Fibroblast of skin of scalp (primary cell): ENCODE measurements around the gene GLT6D1.
"Not testable (repeated sequence)": the region's sequence is repeated elsewhere in the genome, so short reads cannot be mapped to it uniquely, and the experiment has no call there.

Experiments used
- DNase-seq: peaks from one replicate; pipeline ENCODE4 v3.0.0-alpha.2; 2013

Gene GLT6D1

DNA sequence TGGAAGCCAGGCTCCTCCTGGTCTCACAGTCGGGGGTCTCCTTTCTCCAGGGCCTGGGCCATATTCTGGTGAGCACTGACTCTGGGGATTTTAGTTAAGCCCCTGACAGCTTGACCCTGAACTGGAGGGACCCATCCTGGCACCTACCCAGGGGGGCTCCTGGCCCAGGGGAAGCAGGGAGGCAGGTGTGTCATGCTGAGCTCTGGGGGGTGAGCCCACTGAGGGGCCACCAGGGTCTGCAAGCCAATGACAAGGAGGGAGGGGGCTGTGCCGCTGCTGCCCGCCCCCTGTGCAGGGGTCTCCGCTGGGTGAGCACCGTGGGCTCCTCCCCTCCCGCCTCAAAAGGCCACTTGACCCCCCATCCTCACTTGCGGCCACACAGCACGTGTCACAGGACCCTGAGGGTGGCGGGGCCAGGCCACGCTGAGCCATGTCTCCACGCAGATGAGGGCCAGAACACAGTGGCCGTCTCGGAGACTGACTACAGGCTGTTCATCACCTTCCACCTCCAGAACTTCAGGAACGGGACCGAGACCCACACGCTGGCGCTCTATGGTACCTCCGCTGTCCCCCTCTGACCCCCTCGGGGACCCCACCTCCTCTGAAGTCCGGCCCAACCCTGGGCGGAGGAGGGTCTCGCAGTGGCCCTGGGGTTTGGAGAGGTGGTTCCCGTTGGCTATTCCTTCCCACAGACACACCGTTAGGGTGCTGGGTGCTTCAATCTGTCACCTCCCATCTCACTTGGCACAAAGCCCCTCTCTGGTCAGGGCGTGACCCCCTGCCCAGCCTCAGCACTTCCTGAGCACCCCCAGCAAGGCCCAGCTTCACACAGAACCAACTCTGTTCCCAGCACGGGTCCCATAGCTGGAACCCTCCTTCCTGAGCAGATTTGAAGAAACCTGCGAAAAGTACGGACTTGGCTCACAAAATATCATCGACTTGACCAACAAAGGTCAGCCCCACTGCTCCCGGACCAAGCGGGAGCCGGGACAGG lies 25.8 kb upstream of the GLT6D1 start:
- DNase-seq = no peak

DNA sequence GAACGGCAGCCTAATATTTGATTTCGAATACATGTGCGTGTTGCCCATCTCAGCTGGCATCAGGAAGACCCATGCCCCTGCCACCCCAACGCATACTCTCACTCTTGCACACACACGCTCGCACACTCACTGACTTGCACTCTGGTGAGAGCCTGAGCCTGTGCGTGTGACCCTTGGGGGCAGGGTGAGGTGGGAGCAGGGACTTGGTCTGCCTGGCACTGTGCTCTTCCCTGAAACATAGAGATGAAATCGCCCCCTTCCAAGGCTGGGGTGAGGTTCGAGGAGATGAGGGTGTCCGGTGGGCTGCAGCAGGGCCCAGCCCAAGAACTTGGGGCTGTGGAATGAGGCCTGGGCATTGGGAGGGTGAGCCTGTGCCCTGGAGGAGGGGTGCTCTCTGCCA lies 24.9 kb upstream of the GLT6D1 start:
- no peak for DNase-seq

DNA sequence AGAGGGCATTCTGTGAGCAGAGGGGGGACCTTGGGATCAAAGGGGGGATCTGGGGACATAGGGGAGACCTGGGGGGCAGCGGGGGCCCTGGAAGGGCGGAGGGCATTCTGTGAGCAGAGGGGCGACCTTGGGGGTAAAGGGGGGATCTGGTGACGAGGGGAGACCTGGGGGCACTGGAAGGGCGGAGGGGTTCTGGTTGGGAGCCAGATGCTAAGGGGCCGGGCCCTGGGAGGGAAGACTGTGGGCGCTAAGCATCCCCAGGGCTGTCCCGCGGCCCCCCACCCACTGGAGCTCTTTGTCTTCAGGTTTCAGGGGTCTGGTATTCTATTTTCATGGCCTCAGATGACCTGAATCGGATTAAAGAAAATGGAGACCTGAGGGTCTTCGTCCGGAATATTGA lies 24.5 kb upstream of the GLT6D1 start:
- DNase-seq = no peak

DNA sequence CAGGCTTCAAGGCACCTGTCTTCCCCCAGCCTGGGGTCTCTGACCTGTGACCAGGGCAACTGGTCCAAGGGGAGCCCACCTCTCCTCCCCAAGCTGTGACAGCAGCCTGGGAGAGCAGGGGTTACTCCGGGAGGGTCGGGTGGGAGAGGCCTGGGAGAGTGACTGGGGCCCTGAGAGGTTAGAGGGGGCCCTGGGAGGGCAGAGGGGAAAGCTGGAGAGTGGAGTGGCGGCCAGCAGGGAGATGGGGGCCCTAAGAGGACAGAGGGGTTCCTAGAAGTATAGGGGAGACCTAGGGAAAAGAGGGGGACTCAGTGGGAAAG lies 24.1 kb upstream of the GLT6D1 start:
- DNase-seq = no peak

DNA sequence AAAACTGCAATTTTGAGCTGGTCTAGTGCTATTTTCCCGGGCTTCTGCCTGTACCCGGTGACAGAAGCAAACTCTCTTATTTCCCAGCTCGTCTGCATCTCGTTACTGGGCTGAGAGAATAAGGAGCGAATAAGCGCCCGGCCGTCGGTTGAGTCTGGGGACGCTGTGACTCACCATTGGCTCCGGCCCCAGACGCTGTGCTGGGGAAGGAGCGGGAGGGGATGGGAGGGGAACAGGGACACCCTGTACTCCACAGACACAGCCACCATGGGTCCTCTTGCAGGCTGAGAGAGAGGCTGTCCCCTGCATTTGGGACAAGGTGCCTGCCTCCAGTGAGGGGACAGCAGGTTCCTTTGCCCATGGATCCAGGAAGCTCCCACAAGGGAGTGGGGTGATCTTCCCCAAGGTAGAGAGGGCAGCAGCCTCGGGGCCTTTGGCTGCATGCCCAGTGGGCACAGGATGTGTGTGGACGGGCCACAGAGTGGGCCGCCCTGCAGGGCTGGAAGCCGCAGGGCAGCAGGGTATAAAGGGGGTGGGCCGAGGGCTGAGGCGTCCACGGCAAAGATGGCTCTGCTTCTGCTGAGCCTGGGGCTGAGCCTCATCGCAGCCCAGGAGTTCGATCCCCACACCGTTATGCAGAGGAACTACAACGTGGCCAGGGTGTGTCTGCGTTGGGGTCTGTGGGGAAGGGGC lies 23.6 kb upstream of the GLT6D1 start, which contains the start of gene LCN9:
Gene LCN9 (plus strand): TSS at position 552 of the 693 bp plus-strand sequence. CDS start 13 bp downstream, at position 565.
- peak; percentile 22 for DNase-seq

DNA sequence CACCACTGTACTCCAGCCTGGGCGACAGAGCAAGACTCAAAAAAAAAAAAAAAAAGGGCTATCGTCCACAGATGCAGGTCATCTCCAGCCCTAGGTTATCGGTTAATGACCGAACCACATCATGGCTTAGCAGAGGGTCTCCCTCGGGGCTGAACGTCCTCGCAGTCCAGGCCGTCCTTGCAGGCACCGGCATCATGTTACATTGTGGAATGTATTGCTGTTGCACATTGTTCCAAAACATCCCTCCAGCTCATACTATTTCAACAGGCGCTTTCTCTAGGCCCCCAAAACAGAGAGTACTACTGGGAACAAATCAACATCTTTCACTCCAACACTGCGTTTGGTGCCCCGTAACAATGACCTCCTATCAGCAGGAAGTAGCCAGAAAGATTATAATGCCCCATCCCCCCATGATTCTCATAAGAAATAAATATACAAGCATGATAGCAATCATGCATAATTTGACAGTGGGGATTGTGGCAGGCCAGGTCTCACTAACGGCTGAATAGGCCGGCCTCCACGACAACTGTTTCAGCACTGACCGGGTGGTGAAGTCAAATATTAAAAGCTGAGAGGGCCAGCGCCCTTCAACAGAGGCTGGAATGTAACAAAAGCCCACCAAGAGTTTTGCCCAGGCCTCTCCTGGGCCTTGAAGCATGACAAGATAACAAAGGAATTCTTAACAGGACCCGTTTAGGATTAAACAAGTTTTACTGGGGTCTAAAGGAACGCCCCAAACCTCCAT lies 22.6 kb upstream of the GLT6D1 start:
- DNase-seq = no peak

DNA sequence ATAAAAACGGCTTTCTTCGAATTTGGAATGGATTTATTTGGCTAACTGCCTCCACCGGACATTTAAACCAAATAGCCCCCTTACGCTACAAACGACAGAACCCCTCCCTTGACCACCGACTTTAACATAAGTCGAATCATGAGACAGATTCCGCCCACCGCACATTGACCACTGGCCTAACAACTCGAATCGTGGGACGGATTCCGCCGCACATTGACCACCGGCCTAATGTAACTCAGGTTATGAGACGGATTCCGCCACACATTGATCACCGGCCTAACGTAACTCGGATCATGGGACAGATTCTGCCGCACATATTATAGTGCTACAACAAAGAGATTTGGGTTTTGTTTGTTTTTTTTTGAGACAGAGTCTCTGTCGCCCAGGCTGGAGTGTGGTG lies 21.1 kb upstream of the GLT6D1 start:
- DNase-seq = no peak

DNA sequence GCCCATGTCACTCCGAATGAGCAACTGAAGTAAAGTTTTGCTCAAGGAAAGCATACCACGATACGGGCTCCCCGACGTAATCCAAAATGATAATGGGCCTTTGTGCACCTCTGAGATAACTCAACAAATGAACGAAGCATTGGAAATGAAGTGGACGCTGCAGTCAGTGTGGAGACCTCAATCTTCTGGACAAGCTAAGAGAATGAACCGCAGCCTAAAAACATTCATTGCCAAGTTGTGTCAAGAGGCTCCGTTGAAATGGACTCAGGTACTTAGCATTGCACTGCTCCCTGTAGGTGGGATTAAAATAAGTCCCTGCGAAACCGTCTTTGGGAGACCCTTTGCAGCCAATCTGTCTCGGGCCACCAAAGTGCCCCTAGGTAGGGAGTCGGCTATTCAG lies 19.9 kb upstream of the GLT6D1 start:
- no peak for DNase-seq

DNA sequence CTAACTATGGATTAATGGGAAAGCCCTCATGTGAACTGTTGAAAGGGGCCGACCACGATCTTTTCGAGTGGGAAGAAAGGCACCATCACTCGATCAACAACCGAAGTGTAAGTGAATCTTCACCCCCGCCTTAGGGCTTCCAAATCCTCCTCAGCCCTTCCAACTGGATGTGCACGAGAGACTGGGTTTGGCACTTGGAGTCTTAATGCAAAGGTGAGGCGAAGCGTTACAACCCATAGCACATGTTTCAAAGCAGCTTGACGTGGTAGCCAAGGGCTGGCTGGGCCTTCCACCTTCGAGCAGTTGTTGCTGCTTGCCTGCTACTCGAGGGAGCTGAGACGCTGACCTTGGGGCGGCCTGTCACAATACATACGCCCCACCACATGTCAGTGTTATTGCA lies 18.1 kb upstream of the GLT6D1 start:
- DNase-seq = no peak

DNA sequence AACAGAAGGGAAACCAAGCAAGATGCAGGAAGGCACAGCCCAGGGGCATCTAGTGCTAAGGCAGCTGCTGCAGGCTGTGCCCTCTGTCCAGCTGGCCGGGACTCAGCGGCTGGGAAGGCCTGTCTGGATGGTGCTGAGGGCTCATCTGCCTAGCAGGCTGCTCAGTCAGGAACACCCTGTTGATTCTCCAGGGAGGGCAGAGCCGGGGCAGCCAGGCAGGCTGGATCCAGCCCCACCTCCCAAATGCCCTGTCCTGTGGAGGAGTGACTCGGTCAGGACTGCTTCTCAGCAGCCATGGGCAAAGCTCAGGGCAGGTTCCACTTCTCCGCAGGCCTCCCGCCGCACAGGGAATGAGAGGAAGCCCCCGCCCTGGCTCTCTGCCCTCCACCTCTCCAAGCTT lies 16.0 kb upstream of the GLT6D1 start:
- DNase-seq = no peak

DNA sequence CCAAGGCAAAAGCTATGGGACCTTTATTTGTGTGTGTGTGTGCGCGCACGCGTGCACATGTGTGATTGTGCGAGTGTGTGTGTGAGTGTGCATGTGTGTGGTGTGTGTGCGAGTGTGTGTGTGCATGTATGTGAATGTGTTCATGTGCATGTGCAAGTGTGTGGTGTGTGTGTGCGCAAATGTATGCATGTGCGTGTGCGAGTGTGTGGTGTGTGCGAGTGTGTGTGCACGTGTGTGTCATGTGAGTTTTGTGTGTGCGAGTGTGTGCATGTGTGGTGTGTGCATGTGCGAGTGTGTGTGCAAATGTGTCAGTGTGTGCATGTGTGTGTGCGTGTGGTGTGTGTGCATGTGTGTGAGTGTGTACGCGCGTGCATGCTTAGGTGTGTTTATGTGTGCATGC lies 11.1 kb upstream of the GLT6D1 start:
- no peak for DNase-seq

DNA sequence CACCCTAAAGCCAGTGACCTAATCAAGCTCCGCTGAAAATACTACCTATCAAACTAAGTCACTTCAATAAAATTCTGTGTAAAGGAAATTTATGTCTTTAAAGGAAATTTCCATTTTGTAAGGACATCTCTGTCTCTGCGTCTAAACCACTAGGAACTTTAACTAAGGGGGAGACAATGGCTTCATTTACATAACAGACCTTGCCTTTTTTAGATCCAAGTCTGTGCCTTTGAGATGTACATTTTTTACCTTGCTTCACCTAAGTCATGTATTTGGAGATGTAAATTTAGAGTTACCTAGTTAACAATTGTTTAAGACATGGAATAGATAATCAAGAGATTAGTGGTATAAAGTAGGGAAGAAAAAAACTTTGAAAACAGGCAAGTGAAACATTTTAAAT lies 10.2 kb upstream of the GLT6D1 start:
- no peak for DNase-seq

DNA sequence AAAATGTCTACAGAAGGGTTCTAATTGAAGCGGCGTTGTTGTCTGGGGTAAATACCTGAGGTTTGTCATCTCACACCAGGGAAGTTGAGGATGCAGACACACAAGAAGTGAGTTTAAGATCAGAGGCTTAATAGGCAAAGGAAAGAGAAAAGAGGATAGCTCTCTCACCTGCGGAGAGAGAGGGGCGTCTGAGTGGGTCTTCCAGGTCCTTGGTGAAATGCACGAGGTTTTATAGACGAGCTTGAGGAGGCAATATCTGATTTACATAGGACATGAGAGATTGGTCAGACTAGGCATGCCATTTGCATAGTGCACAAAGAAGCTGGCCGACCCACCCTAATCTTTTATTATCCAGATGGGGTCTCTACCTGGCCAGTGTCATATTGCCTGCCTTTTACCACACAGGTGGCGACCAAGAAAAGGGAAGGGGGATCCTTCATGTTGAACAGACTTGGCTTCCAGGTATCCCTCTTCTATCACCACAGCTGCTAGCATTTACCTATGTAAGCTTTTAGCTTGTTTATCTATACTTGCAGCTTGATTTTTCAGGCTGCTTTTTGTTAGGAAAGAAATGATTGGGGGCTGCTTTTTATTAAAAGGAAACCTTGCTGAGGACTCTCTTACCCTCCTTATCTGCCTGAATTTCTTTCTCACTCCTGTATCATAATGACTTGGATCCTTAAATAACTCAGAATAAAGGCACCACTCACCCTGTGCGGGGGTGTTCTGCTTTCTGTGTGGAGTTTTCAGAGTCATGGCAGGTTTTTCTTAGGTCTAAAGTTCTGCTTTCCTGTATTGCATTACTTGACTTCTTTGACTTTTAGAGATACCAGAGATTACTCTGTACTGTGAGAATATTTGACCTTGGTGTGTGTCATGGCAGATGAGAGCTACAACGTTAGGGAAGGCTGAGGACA lies 9.4 kb upstream of the GLT6D1 start:
- DNase-seq = no peak

DNA sequence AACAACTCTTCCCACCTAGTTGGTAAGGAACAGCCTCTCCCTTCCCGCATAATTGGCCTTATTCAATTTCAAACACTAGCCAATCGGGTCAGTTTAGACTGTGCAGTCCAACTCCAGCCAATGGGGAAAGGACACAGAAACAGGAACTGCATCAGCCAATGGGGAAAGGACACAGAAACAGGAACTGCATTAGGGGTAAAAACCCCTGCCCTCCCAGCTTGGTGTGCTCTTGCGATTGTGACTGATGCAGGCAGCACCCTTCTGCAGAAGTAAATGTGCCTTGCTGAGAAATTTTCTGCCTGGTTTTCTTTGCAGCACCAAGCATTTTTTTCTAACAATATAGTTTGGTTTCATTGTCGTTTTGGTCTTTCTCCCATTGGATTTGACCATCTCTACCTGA lies 8.5 kb upstream of the GLT6D1 start:
- no peak for DNase-seq

DNA sequence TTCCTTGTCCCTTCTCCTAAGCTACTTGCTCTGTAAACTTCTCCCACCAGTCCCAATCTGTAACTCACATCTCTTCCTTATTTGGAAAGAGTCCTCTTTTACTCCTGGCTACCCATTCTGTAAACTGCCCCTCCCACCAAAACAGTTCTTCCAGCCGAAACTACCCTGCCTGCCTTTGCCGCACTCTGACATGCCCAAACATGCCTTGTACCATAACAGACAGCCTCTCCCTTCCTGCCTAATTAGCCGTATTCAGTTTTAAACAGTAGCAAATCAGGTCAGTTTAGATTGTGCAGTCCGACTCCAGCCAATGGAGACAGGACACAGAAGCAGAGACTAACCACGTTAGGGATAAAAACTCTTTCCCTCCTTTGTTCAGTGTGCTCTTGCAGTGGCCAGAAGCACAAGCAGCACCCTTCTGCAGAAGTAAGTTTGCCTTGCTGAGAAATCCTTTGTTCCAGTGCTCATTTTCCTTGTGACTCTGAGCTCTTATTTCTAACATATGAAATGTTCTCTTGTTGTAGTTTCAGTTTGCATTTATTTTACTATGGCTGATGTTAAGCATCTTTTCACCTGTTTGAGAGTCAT lies 5.4 kb upstream of the GLT6D1 start:
- no peak for DNase-seq

DNA sequence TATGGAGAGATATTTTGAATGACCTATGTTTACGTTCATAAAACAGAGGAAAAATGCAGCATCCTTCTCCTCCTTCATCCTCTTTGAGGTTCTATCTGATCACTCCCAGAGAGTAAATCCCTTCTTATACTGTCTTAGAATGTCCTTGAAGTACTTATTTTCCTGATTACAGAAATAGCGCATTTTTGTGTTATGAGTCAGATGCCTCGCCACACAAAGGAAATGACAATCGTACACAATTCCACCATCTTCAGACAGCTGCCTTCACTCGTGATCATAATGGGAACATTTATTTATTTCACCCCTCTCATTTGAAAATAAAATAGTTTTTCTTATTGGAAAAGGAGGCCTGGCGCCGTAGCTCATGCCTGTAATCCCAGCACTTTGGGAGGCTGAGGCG lies 2.4 kb upstream of the GLT6D1 start:
- DNase-seq = peak; percentile 7

DNA sequence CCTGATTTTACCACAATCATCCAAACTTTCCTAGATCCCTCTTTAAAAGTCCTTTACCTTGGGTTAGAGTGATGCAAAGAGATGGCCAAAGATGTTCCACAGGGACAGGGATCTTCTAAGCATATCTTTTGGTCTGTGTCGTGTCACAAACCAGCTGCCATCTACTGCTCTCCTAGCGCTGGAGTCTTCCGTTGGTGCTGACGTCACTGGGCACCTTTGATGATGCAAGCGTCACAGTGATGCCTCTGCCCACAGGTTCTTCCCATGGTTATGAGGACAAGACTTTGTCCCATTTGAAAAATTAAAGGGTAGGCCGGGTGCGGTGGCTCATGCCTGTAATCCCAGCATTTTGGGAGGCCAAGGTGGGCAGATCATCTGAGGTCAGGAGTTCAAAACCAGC lies 1.7 kb upstream of the GLT6D1 start:
- DNase-seq = no peak

DNA sequence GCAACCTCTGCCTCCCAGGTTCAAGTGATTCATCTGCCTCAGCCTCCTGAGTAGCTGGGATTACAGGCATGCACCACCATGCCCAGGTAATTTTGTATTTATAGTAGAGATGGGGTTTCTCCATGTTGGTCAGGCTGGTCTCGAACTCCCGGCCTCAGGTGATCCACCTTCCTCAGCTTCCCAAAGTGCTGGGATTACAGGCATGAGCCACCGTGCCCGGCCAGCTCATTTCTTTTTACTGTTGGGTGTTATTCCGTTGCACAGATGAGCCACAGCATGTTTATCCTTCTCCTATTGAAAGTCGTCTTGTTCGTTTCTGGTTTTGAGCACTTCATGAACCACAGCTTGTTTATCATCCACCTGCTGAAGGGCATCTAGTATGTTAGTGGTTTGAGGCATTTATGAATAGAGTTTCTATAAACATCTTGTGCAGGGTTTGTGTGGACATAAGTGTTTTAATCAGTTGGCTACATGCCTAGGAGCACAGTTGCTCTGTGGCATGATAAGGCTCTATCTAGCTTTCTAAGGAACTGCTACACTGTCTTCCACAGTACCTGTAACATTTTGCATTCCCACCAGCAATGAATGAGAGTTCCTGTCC lies 2.3 kb downstream of the GLT6D1 start:
- not testable (repeated sequence) for DNase-seq

DNA sequence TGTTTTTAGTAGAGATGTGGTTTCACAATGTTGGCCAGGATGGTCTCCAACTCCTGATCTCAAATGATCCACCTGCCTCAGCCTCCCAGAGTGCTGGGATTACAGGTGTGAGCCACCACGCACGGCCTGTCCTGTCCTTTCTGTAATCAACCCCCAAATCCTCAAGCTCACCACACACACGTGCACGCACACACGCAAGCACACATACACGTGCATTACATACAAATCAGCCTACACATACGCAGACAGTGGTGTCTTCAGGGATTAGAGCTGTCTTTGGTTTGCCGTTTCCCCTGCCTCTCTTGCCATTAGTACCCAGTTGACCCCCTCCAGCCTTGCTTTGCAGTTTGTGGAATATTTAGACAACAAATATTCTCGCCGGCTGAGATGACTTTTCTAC lies 6.5 kb downstream of the GLT6D1 start:
- no peak for DNase-seq

DNA sequence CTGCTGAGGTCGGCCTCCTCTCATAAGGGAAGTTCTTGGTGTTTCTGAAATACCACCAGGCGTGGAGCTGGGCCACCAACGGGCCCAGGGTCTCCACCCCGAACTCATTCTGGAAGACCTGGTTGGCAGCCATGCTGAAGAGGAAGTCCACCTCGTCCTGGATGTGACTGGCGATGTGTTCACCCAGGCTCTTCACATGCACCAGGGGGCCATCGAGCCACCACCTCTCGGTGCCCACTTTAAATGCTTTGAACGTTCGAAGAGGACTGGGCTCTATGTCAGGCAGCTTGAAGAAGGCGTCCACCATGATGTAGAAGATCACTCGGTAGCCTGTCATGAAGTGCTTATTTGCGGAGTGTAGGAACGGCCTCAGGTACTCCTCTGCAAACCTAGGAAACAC lies 15.1 kb downstream of the GLT6D1 start:
- DNase-seq = no peak

DNA sequence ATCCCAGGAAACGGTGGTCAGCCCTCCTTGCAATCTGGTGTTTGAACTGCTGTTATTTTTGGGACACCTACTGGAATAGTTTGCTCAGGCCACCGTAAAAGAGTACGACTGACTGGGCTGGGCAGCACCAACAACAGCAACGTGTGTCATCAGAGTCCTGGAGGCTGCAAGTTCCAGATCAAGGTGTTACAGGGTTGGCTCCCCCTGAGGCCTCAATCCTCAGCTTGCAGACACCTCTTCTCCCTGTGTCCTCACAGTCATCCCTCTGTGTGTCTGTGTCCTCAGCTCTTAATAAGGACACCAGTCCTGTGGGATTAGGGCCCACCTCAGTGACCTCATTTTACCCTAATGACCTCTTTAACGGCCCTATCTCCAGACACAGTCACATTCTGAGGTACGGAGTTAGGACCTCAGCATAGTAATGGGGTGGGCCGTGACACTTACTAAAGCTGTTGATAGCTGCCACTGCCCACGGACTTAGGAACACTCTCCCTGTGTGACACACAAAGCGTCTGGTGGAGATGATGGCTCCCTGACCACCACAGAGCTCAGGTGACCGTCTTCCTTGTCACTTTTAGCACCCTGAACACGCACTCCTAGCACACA lies 16.8 kb downstream of the GLT6D1 start:
- DNase-seq = no peak
